ENCODE results near the gene EGF.

The EGF gene

DNA sequence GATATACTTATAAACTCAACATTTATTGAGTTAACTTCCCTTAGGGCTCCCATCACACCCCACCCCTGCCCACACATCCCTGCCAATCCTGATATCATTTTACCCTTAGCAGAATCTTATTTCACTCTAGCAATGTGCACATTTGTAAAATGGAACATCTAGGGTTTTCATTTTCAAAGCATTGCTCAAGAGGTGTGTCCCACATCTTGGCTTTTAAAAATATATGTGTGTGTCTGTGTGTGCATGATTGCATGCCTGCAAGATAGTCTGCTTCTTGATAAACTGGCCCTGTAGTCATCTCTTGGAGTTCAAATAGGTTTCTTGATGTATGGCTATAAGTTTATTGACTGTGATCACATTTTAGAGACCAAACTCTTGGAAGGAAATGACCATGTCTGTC lies 26.4 kb upstream of the EGF start:
- H3K79me2 ChIP-seq (ENCODE audit: insufficient read depth, low read length): no peaks in the 10 kb centered on the region
- no peak overlapping the region for H2AFZ ChIP-seq (ENCODE audit: low read length)
- no peaks in the 10 kb centered on the region for H3K9me2 ChIP-seq (ENCODE audit: low read depth, low read length)
- no peaks in the 10 kb centered on the region for H3K9me3 ChIP-seq (ENCODE audit: low read length)
- H3K4me1 ChIP-seq (ENCODE audit: insufficient read depth, low read length, severe bottlenecking): no peaks in the 10 kb centered on the region
- no peak for TF ChIP-seq EZH2 (IDR thresholded peaks at IDR 0.05; ENCODE audit: borderline replicate concordance, low read length)
- no peak for TF ChIP-seq CTCF (IDR thresholded peaks at IDR 0.05; ENCODE audit: low read length)
- H3K4me3 ChIP-seq (ENCODE audit: low read depth, low read length, poor library complexity, severe bottlenecking): no peak overlapping the region
- no peak overlapping the region for H3K9ac ChIP-seq (ENCODE audit: low read length)
- no peaks in the 10 kb centered on the region for H4K20me1 ChIP-seq (ENCODE audit: insufficient read depth, low read length)
- H3K27me3 ChIP-seq (ENCODE audit: insufficient read depth, low read length): no peaks in the 10 kb centered on the region
- H3K36me3 ChIP-seq (ENCODE audit: insufficient read depth, low read length): no peaks in the 10 kb centered on the region
- no peak overlapping the region for H3K27ac ChIP-seq (ENCODE audit: low read depth, low read length, poor library complexity, severe bottlenecking)
- no peaks in the 10 kb centered on the region for H3F3A ChIP-seq (ENCODE audit: insufficient read depth, low read length)
- H3K4me2 ChIP-seq (ENCODE audit: low read length): no peak overlapping the region

DNA sequence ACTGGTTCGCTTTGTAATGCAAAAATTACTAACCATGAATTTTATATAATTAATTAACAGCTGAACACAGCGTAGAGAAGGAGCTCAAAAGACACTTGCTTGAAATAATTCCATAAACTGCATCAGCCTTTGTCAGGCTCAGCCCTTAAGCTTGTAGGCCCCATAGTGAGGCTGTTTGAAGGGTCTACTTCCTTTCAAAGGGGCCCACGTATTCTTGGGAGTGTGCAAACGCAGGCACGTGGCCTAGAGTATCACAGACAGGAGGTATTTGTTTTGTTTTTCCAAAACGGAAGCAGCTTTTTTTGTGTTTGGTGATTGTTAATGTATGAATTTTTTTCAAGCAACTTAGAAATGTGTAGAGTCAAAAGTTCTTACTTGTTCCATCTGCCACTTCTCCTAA lies 25.6 kb upstream of the EGF start:
- H3K79me2 ChIP-seq (ENCODE audit: insufficient read depth, low read length): no peaks in the 10 kb centered on the region
- TF ChIP-seq EZH2 (IDR thresholded peaks at IDR 0.05; ENCODE audit: borderline replicate concordance, low read length): no peak
- TF ChIP-seq CTCF (IDR thresholded peaks at IDR 0.05; ENCODE audit: low read length): no peak
- no peak overlapping the region for H2AFZ ChIP-seq (ENCODE audit: low read length)

DNA sequence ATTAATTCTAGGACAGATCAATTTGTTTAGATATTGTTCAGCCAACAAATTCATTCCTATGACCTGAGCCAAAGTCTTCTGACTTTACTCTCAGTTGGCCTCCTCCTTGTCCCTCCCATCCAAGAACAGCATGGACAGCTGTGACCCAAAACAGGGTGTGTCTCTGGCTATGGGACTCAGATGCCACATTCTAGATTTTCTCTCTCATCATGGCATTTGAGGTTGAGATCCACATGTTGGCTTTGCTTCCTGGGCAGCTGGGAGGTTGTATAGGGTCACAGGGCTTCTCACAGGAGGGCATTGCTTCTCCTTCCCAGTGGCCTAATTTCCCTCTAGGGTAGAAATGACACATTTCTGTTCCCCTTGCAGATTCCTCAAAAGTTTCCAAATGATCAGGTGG lies 22.6 kb upstream of the EGF start:
- H3K9me2 ChIP-seq (ENCODE audit: low read depth, low read length): no peaks in the 10 kb centered on the region
- no peaks in the 10 kb centered on the region for H3K27me3 ChIP-seq (ENCODE audit: insufficient read depth, low read length)
- H2AFZ ChIP-seq (ENCODE audit: low read length): no peak overlapping the region
- no peaks in the 10 kb centered on the region for H3K36me3 ChIP-seq (ENCODE audit: insufficient read depth, low read length)
- no peaks in the 10 kb centered on the region for H3K79me2 ChIP-seq (ENCODE audit: insufficient read depth, low read length)
- no peaks in the 10 kb centered on the region for H3F3A ChIP-seq (ENCODE audit: insufficient read depth, low read length)
- H3K9ac ChIP-seq (ENCODE audit: low read length): no peak overlapping the region
- no peak overlapping the region for H3K27ac ChIP-seq (ENCODE audit: low read depth, low read length, poor library complexity, severe bottlenecking)
- no peaks in the 10 kb centered on the region for H3K9me3 ChIP-seq (ENCODE audit: low read length)
- H3K4me1 ChIP-seq (ENCODE audit: insufficient read depth, low read length, severe bottlenecking): no peaks in the 10 kb centered on the region
- no peak overlapping the region for H3K4me2 ChIP-seq (ENCODE audit: low read length)
- H4K20me1 ChIP-seq (ENCODE audit: insufficient read depth, low read length): no peaks in the 10 kb centered on the region
- TF ChIP-seq CTCF (IDR thresholded peaks at IDR 0.05; ENCODE audit: low read length): no peak
- TF ChIP-seq EZH2 (IDR thresholded peaks at IDR 0.05; ENCODE audit: borderline replicate concordance, low read length): no peak
- no peak overlapping the region for H3K4me3 ChIP-seq (ENCODE audit: low read depth, low read length, poor library complexity, severe bottlenecking)

More for the DNA sequence above, 25.6 kb upstream of the EGF start:
- no peaks in the 10 kb centered on the region for H3K27me3 ChIP-seq (ENCODE audit: insufficient read depth, low read length)
- no peak overlapping the region for H3K27ac ChIP-seq (ENCODE audit: low read depth, low read length, poor library complexity, severe bottlenecking)
- H3K9ac ChIP-seq (ENCODE audit: low read length): no peak overlapping the region
- H4K20me1 ChIP-seq (ENCODE audit: insufficient read depth, low read length): no peaks in the 10 kb centered on the region
- no peaks in the 10 kb centered on the region for H3K9me2 ChIP-seq (ENCODE audit: low read depth, low read length)
- H3K4me3 ChIP-seq (ENCODE audit: low read depth, low read length, poor library complexity, severe bottlenecking): no peak overlapping the region
- H3K36me3 ChIP-seq (ENCODE audit: insufficient read depth, low read length): no peaks in the 10 kb centered on the region
- H3K4me1 ChIP-seq (ENCODE audit: insufficient read depth, low read length, severe bottlenecking): no peaks in the 10 kb centered on the region
- H3F3A ChIP-seq (ENCODE audit: insufficient read depth, low read length): no peaks in the 10 kb centered on the region
- H3K9me3 ChIP-seq (ENCODE audit: low read length): no peaks in the 10 kb centered on the region
- no peak overlapping the region for H3K4me2 ChIP-seq (ENCODE audit: low read length)

Data from OCI-LY1 (cell line).